Measurements from ENCODE around the gene FBXO40. TPM values are rescaled to one million over a fixed set of nuclear protein-coding genes. Genes with fewer than 3 reads are reported as not detected.

Gene FBXO40
- total and polyA plus RNA-seq, 9 of the 15 experiments (the other 6 are each of a cell fraction or from before 2014, with no cell fraction given), result 0.01 to 0.05 (median 0.04) TPM; not detected in 3

GRCh38 chr3:121545574-121546455 is 47.4 kb upstream of the FBXO40 start, which contains the start of gene POLQ (continued):
- TF ChIP-seq ZNF407 (IDR thresholded peaks at IDR 0.05; ENCODE audit: low read depth) (no peak), PHF8 (IDR thresholded peaks at IDR 0.05; ENCODE audit: borderline replicate concordance, low read length) (peak; percentile 83; the same call in 1 of the 2 replicates), ZNF316 (IDR thresholded peaks at IDR 0.05) (no peak), CREB3L1 (IDR thresholded peaks at IDR 0.05; ENCODE audit: borderline replicate concordance, low read depth) (peak; percentile 63; the same call in 1 of the 2 replicates), FOXK1 (CRISPR knock-in tag; IDR thresholded peaks at IDR 0.05; ENCODE audit: borderline replicate concordance) (no peak), ZNF668 (CRISPR knock-in tag; IDR thresholded peaks at IDR 0.05) (no peak), COPS2 (conservative IDR thresholded peaks at IDR 0.05) (no peak), NCOA6 (IDR thresholded peaks at IDR 0.05) (no peak), PRDM10 (IDR thresholded peaks at IDR 0.05; ENCODE audit: partially characterized antibody) (no peak)
- TF ChIP-seq, protein P1, sequence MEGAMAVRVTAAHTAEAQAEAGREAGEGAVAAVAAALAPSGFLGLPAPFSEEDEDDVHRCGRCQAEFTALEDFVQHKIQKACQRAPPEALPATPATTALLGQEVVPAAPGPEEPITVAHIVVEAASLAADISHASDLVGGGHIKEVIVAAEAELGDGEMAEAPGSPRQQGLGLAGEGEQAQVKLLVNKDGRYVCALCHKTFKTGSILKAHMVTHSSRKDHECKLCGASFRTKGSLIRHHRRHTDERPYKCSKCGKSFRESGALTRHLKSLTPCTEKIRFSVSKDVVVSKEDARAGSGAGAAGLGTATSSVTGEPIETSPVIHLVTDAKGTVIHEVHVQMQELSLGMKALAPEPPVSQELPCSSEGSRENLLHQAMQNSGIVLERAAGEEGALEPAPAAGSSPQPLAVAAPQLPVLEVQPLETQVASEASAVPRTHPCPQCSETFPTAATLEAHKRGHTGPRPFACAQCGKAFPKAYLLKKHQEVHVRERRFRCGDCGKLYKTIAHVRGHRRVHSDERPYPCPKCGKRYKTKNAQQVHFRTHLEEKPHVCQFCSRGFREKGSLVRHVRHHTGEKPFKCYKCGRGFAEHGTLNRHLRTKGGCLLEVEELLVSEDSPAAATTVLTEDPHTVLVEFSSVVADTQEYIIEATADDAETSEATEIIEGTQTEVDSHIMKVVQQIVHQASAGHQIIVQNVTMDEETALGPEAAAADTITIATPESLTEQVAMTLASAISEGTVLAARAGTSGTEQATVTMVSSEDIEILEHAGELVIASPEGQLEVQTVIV (CRISPR knock-in tag; IDR thresholded peaks at IDR 0.05; ENCODE audit: borderline replicate concordance), result no peak
